HG02623 (cell line): ENCODE results near the gene TANGO2.

Experiments
- ATAC-seq: cut with Tn5 transposase; IDR thresholded peaks from one replicate; pipeline ENCODE4 v1.9.1; 2021; ENCODE audit warnings: moderate library complexity; ENCODE audit not compliant: unreplicated experiment

TANGO2 gene

GRCh38 chr22:20113551-20114310 lies 92.8 kb downstream of the TANGO2 start:
- ATAC-seq, result no peak

- no peak for ATAC-seq
These were observed 93.9 kb downstream of the TANGO2 start for GRCh38 chr22:20114506-20115475.

- no peak for ATAC-seq
These were observed 94.9 kb downstream of the TANGO2 start, which contains the start of gene RANBP1 for GRCh38 chr22:20115691-20116375. RANBP1 (plus strand) TSS chr22:20116104; CDS start chr22:20116185, 81 bp downstream.

DNA sequence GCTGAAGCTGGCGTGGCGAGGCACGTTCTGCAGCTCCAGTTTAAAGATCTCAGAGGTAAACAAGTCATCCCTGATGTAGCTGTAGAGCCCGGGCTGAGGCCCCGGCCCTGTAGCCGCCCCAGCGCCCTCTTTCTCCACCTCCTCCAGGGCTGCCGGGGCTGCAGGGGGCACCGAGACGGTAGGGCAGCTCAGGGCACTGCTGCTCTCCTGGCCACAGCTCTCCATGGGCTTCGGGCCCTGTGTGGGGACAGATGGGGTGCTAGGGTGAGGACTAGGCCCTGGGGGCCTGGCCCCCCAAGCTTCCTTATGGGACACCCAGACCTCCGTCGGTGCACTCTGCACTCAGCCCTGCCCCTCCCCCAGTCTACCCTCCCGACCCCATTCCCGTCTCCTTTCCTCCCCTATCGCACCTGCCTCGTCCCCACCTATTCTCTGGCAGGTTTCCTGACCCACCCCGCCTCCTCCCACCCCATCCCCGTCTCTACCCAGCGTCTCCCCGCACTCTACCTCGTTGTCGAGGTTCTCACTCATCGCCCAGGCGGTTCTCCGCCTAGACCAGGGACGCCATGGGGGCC lies 95.6 kb downstream of the TANGO2 start:
- no peak for ATAC-seq
